Ectodermal cell (in vitro differentiated cells): ENCODE data around the gene OR5H1.

ENCODE experiments used
- H3K27ac ChIP-seq: 2 replicates; pipeline ENCODE4 v1.7.0; 2013; ENCODE audit warnings: mild to moderate bottlenecking, low read depth, low read length; ENCODE audit not compliant: insufficient read depth, poor library complexity, severe bottlenecking
- H3K27me3 ChIP-seq: 2 replicates; pipeline ENCODE4 v1.7.0; 2013; ENCODE audit warnings: mild to moderate bottlenecking, low read length; ENCODE audit not compliant: insufficient read depth, control insufficient read depth, poor library complexity, severe bottlenecking
- H3K36me3 ChIP-seq: one replicate; pipeline ENCODE4 v1.7.0; 2013; ENCODE audit warnings: low read length; ENCODE audit not compliant: control insufficient read depth, insufficient read depth
- H3K4me1 ChIP-seq: one replicate; pipeline ENCODE4 v1.7.0; 2013; ENCODE audit warnings: low read length; ENCODE audit not compliant: control insufficient read depth, insufficient read depth
- H3K4me3 ChIP-seq: 2 replicates; pipeline ENCODE4 v1.7.0; 2013; ENCODE audit warnings: low read depth, low read length, control low read depth; ENCODE audit not compliant: insufficient read depth
- H3K9me3 ChIP-seq: 2 replicates; pipeline ENCODE4 v1.7.0; 2013; ENCODE audit warnings: mild to moderate bottlenecking, low read length, moderate library complexity; ENCODE audit not compliant: control insufficient read depth

Gene OR5H1

DNA sequence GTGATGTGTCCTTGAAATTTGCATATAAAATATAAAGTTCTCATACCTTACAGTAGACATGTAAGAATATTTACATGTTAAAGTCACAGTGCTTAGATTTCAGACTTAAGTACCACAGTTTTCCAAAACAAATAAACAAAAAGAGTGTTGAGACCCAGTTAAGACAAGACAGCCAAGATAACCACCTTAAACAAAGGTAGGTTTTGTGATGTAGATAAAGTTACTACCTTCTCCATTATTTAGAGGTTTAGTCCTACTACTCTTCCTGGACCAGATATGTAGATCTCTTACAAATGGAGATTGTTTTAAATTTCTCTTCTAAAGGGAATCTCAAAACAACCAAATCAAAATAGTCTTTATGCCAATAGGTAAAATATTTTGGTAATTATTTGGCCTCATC, 51.7 kb downstream of the OR5H1 start:
- Histone ChIP-seq H3K27me3 (no peaks in the 10 kb centered on the region), H3K9me3 (no peaks in the 10 kb centered on the region), H3K4me3 (no peak overlapping the region), H3K36me3 (no peaks in the 10 kb centered on the region), H3K4me1 (no peaks in the 10 kb centered on the region), H3K27ac (no peak overlapping the region)

DNA sequence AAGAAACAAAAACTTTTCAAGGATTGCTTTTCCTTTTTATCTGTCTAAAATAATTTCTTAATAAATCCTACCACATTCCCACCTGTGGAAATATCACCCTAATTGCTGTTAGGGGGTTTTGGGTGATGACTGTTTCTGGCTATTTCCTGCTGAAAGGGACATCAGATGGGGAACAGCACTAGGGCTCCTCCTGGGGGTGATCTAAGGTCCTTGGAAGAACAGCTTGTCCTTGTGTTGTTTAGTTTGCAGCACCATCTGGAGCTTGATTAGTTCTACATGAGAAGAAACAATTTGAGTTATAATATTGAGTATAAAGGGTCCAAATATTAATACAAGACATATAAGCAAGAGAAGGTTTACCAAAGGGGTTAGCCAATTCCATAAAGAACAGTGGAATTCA, 54.7 kb downstream of the OR5H1 start:
- Histone ChIP-seq H3K36me3 (no peaks in the 10 kb centered on the region), H3K27me3 (no peaks in the 10 kb centered on the region), H3K27ac (no peak overlapping the region), H3K4me3 (no peak overlapping the region), H3K9me3 (no peaks in the 10 kb centered on the region), H3K4me1 (no peaks in the 10 kb centered on the region)
